B cell (primary cell): ENCODE measurements around the gene CBLB. TPM values are rescaled to one million over a fixed set of nuclear protein-coding genes. Genes with fewer than 3 reads are reported as not detected.

ENCODE experiments used
- ATAC-seq: fragments of 200-7000 bp; cut with Tn5 transposase; one replicate; pipeline ENCODE4 v1.10.0; 2021; ENCODE audit warnings: low read depth, mild to moderate bottlenecking, moderate number of reproducible peaks, moderate library complexity
- CTCF ChIA-PET: fragments of 350-600 bp; sonication (Branson Sonifier 250); formaldehyde crosslinking; loops from one replicate; lab custom pipeline; 2021; ENCODE audit warnings: antibody characterized with exemption, inconsistent platforms; lab: Charles Lee
- POLR2A ChIA-PET: fragments of 350-600 bp; sonication (Branson Sonifier 250); formaldehyde crosslinking; loops from one replicate; lab custom pipeline; 2021; ENCODE audit warnings: antibody characterized with exemption; lab: Charles Lee
- DNase-seq: peaks from one replicate; pipeline ENCODE4 v3.0.0; 2013
- H2AFZ ChIP-seq: 2 replicates; pipeline ENCODE4 v1.6.1; 2012; ENCODE audit warnings: mild to moderate bottlenecking, low read depth, low read length; ENCODE audit not compliant: insufficient read depth, poor library complexity, severe bottlenecking
- H3K27ac ChIP-seq, 2 donors: 1 replicate in 1 of 2; 2 replicates in 1 of 2; pipeline ENCODE4 v1.5.1; 2012 to 2013; ENCODE audit warnings: low read length in 2 of 2, mild to moderate bottlenecking in 2 of 2, moderate library complexity in 1 of 2
- H3K27me3 ChIP-seq, 4 experiments: fragments of 200-600 bp in 1 of 4; sonication (generic) in 1 of 4; replicated peaks in 1 of 4; 1 replicate in 2 of 4; 2 replicates in 2 of 4; pipeline versions ENCODE4 v1.6.1 to v1.7.0; 2013 to 2016; ENCODE audit warnings: low read length in 3 of 4, mild to moderate bottlenecking in 2 of 4, mixed read lengths in 1 of 4, moderate library complexity in 1 of 4; ENCODE audit not compliant: insufficient read depth in 4 of 4, control insufficient read depth in 3 of 4; ENCODE audit errors: control extremely low read depth in 1 of 4
- H3K36me3 ChIP-seq, 2 experiments: replicated peaks in 1 of 2; 1 replicate in 1 of 2; 2 replicates in 1 of 2; pipeline versions ENCODE4 v1.6.1 to v1.7.1; 2013; ENCODE audit warnings: low read length in 1 of 2; ENCODE audit not compliant: insufficient read depth in 2 of 2, control insufficient read depth in 1 of 2; ENCODE audit errors: control extremely low read depth in 1 of 2, extremely low read depth in 1 of 2
- H3K4me1 ChIP-seq, 2 donors: fragments of 200-600 bp in 1 of 2; sonication (generic) in 1 of 2; 1 replicate in 1 of 2; 2 replicates in 1 of 2; pipeline versions ENCODE4 v1.5.1 to v1.6.1; 2013 to 2017; ENCODE audit warnings: low read length in 2 of 2; ENCODE audit not compliant: control insufficient read depth in 2 of 2, insufficient read depth in 2 of 2
- H3K4me2 ChIP-seq: replicated peaks from 2 replicates; pipeline ENCODE3; 2012; ENCODE audit warnings: mild to moderate bottlenecking, low read depth, low read length; ENCODE audit not compliant: poor library complexity, severe bottlenecking
- H3K4me3 ChIP-seq, 5 experiments: fragments of 200-600 bp in 1 of 5; sonication (generic) in 1 of 5; 1 replicate in 3 of 5; 2 replicates in 2 of 5; pipeline versions ENCODE4 v1.5.1 to v1.7.0; 2011 to 2016; ENCODE audit warnings: low read length in 4 of 5, mild to moderate bottlenecking in 4 of 5, low read depth in 2 of 5, control low read depth in 1 of 5, moderate library complexity in 1 of 5; ENCODE audit not compliant: insufficient read depth in 1 of 5; ENCODE audit errors: control extremely low read depth in 1 of 5, extremely low read depth in 1 of 5
- H3K79me2 ChIP-seq: fragments of 200-600 bp; sonication (generic); one replicate; pipeline ENCODE4 v1.6.0; 2016; ENCODE audit warnings: low read length; ENCODE audit not compliant: control insufficient read depth, insufficient read depth
- H3K9ac ChIP-seq: fragments of 200-600 bp; sonication (generic); 2 replicates; pipeline ENCODE4 v1.6.1; 2017; ENCODE audit warnings: mild to moderate bottlenecking, low read length, moderate library complexity
- H3K9me3 ChIP-seq, 3 donors: one replicate each; pipeline versions ENCODE4 v1.6.1 to v1.7.1; 2013; ENCODE audit warnings: low read length in 2 of 3; ENCODE audit not compliant: control insufficient read depth in 2 of 3, insufficient read depth in 1 of 3; ENCODE audit errors: control extremely low read depth in 1 of 3
- H4K20me1 ChIP-seq: 2 replicates; pipeline ENCODE4 v1.6.0; 2012; ENCODE audit warnings: mild to moderate bottlenecking, low read length; ENCODE audit not compliant: insufficient read depth, control insufficient read depth, poor library complexity, severe bottlenecking
- H3K27ac Mint-ChIP-seq: one replicate; pipeline ENCODE4 v1.8.0; 2021; ENCODE audit warnings: mixed read lengths
- H3K27me3 Mint-ChIP-seq: one replicate; pipeline ENCODE4 v1.8.0; 2021; ENCODE audit warnings: mixed read lengths
- H3K4me1 Mint-ChIP-seq: one replicate; pipeline ENCODE4 v1.8.0; 2021; ENCODE audit warnings: mixed read lengths
- H3K4me3 Mint-ChIP-seq: one replicate; pipeline ENCODE4 v1.8.0; 2021; ENCODE audit warnings: mixed read lengths
- H3K9me3 Mint-ChIP-seq: one replicate; pipeline ENCODE4 v1.8.0; 2022; ENCODE audit warnings: mixed read lengths; ENCODE audit not compliant: insufficient read depth
- CTCF ChIP-seq: fragments of 200-600 bp; IDR thresholded peaks from one replicate; pipeline ENCODE4 v1.8.0; 2022; ENCODE audit warnings: antibody characterized with exemption, mild to moderate bottlenecking
- EZH2 ChIP-seq: IDR thresholded peaks from 2 replicates; pipeline ENCODE4 v1.6.1; 2012; ENCODE audit warnings: borderline replicate concordance, low read depth, mild to moderate bottlenecking, moderate library complexity, low read length; ENCODE audit not compliant: insufficient read depth, poor library complexity, severe bottlenecking
- WGBS: methylation state at CpG from one replicate; pipeline ENCODE4 v1.1.5; 2013; ENCODE audit warnings: missing lambda C conversion rate; ENCODE audit not compliant: insufficient coverage; 5-methylcytosine and 5-hydroxymethylcytosine counted together
- intact Hi-C: fragments of 100-400 bp; cut with micrococcal nuclease; formaldehyde crosslinking; loops from one replicate; pipeline ENCODE4 v1.10.0; 2022
- polyA plus RNA-seq: library from polyadenylated mRNA; depleted of rRNA; stranded (reverse); fragments of >200 nt; gene quantifications from 2 replicates; pipeline ENCODE4 v1.2.3, GENCODE V29; 2012
- total RNA-seq, 2 donors: library from RNA; stranded (reverse); fragments of 120-200 nt in 1 of 2; gene quantifications; 1 replicate in 1 of 2; 2 replicates in 1 of 2; pipeline versions ENCODE4 v1.2.3 to v1.2.4, GENCODE V29; 2013 to 2022

The CBLB gene
- total and polyA plus RNA-seq, 2 donors (not counting 1 experiment from before 2014, with no cell fraction given): 19.0 to 135 TPM

- POLR2A ChIA-PET: no interaction called here
- Histone ChIP-seq H3K79me2 (peaks cover 66% of the 10 kb centered on the region), H3K27me3 (no peaks in the 10 kb centered on the region), H3K36me3 (peaks cover 0 to 5% of the 10 kb centered on the region in 2 experiments), H3K4me1 (peaks cover 43 to 56% of the 10 kb centered on the region in 2 donors), H4K20me1 (no peaks in the 10 kb centered on the region), H3K9me3 (no peaks in the 10 kb centered on the region), H3K9ac (no peak overlapping the region), H3K27ac (no peak overlapping the region), H3K4me2 (peak overlapping the region; percentile 86), H2AFZ (no peak overlapping the region), H3K4me3 (peak overlapping the region in 2 of 5 experiments; percentile 32 to 100)
- H3K4me1 Mint-ChIP-seq: peaks cover 50% of the 10 kb centered on the region
- H3K4me3 Mint-ChIP-seq: peak overlapping the region; percentile 40
- no peak overlapping the region for H3K27ac Mint-ChIP-seq
- no peak for ATAC-seq
- no peaks in the 10 kb centered on the region for H3K27me3 Mint-ChIP-seq
- H3K9me3 Mint-ChIP-seq: no peaks in the 10 kb centered on the region
- CTCF ChIA-PET: interaction anchor here (1.5 kb wide), 1 partner anchor 180 kb away, joined by 4 read pairs; no protein-coding TSS in a partner anchor
- WGBS: 100% methylated on average over 1 of the region's 1 CpG
- no peak for DNase-seq
- TF ChIP-seq CTCF (no peak), EZH2 (no peak)
- intact Hi-C loops: loop anchor here (5.0 kb wide), 1 partner anchor 306 kb away; no protein-coding TSS in a partner anchor
Observed at GRCh38 chr3:105865867-105866350, 2.9 kb downstream of the CBLB start.

- TF ChIP-seq CTCF (no peak), EZH2 (no peak)
- no peak overlapping the region for H3K27ac Mint-ChIP-seq
- H3K4me3 ChIP-seq: no peak overlapping the region
- ChIA-PET POLR2A (no interaction called here), CTCF (interaction anchor here (1.5 kb wide), 1 partner anchor 179 kb away, joined by 4 read pairs; no protein-coding TSS in a partner anchor)
- peak overlapping the region; percentile 86 for H3K4me2 ChIP-seq
- no peak overlapping the region for H3K4me3 Mint-ChIP-seq
- H3K27me3 Mint-ChIP-seq: no peaks in the 10 kb centered on the region
- no peaks in the 10 kb centered on the region for H4K20me1 ChIP-seq
- DNase-seq (no peak), ATAC-seq (no peak)
- no peaks in the 10 kb centered on the region for H3K9me3 ChIP-seq
- no peaks in the 10 kb centered on the region for H3K9me3 Mint-ChIP-seq
- H3K4me1 ChIP-seq: peaks cover 40 to 54% of the 10 kb centered on the region in 2 donors
- H2AFZ ChIP-seq: no peak overlapping the region
- H3K9ac ChIP-seq: no peak overlapping the region
- H3K36me3 ChIP-seq: peaks cover 0 to 9% of the 10 kb centered on the region in 2 experiments
- H3K79me2 ChIP-seq: peaks cover 69% of the 10 kb centered on the region
- H3K4me1 Mint-ChIP-seq: peaks cover 48% of the 10 kb centered on the region
- intact Hi-C loops: loop anchor here (5.0 kb wide), 1 partner anchor 307 kb away; no protein-coding TSS in a partner anchor
- H3K27me3 ChIP-seq: no peaks in the 10 kb centered on the region
- WGBS: no CpG with 5 or more reads among the region's 1 CpG
- no peak overlapping the region for H3K27ac ChIP-seq
Observed at GRCh38 chr3:105865016-105865623, 3.7 kb downstream of the CBLB start.
